Upper lobe of left lung (tissue), 4 donors: Measurements from ENCODE around the gene APBB2.

Source experiments
- EP300 ChIP-seq, 4 donors: sonication (generic); formaldehyde crosslinking; IDR thresholded peaks; one replicate each; pipeline ENCODE4 v1.5.1; 2017; ENCODE audit warnings: antibody characterized with exemption in 4 of 4, control low read depth in 2 of 4
- TF ChIP-seq, protein P1 (sequence below), 6 experiments: fragments of 450-650 bp in 4 of 6; fragments of 200-600 bp in 2 of 6; sonication (generic) in 2 of 6; IDR thresholded peaks; one replicate each; pipeline ENCODE4 v1.5.1; 2016 to 2019; ENCODE audit warnings: antibody characterized with exemption in 6 of 6

DNA sequence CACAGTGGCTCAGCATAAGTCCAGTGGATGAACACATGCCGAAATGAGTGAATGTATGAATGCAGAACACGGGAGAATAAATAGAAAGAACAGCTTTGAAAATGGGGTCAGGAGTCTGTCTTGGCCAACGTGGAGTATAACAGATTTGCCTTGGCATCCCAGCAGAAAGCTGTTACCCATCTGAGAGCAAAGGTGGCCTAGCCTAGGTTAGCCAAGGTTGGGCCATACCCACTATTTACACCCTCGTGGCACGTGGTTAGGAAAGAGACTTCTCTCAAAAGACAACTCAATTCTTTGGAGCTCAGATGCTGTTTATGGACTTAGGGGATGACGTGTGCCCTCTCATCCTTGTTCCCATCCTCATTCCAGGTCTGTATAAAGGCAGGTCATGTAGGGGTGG, 337.3 kb downstream of the APBB2 start:
- TF ChIP-seq EP300 (IDR thresholded peaks at IDR 0.05) = no peak
- TF ChIP-seq, protein P1, sequence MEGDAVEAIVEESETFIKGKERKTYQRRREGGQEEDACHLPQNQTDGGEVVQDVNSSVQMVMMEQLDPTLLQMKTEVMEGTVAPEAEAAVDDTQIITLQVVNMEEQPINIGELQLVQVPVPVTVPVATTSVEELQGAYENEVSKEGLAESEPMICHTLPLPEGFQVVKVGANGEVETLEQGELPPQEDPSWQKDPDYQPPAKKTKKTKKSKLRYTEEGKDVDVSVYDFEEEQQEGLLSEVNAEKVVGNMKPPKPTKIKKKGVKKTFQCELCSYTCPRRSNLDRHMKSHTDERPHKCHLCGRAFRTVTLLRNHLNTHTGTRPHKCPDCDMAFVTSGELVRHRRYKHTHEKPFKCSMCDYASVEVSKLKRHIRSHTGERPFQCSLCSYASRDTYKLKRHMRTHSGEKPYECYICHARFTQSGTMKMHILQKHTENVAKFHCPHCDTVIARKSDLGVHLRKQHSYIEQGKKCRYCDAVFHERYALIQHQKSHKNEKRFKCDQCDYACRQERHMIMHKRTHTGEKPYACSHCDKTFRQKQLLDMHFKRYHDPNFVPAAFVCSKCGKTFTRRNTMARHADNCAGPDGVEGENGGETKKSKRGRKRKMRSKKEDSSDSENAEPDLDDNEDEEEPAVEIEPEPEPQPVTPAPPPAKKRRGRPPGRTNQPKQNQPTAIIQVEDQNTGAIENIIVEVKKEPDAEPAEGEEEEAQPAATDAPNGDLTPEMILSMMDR (IDR thresholded peaks at IDR 0.05) = no peak
